HEK293 (cell line): ENCODE results near the gene SHROOM3.
A peak's percentile ranks its signal among the peaks of the same experiment; 100 is the strongest.

Experiments
- CTCF ChIA-PET: fragments of 350-600 bp; formaldehyde crosslinking; extraction: SDS; loops from one replicate; lab custom pipeline; 2021; ENCODE audit warnings: antibody characterized with exemption; lab: Yijun Ruan, JAX
- POLR2A ChIA-PET: fragments of 300-600 bp; formaldehyde crosslinking; extraction: SDS; loops from one replicate; lab custom pipeline; 2020; ENCODE audit warnings: antibody characterized with exemption, inconsistent platforms; lab: Yijun Ruan, JAX
- H3K27ac ChIP-seq: fragments of 200-500 bp; sonication (Bioruptor generic); 2 replicates; pipeline ENCODE4 v1.5.1; 2014; ENCODE audit warnings: low read depth, low read length, control low read depth, inconsistent platforms; ENCODE audit errors: extremely low read depth
- H3K36me3 ChIP-seq, 2 experiments: fragments of 200-500 bp in 1 of 2; sonication (Bioruptor generic) in 1 of 2; 1 replicate in 1 of 2; 2 replicates in 1 of 2; pipeline ENCODE4 v1.5.1; 2014 to 2017; ENCODE audit warnings: inconsistent platforms in 2 of 2, low read length in 2 of 2; ENCODE audit not compliant: control insufficient read depth in 2 of 2, insufficient read depth in 1 of 2
- H3K4me1 ChIP-seq: fragments of 200-500 bp; sonication (Bioruptor generic); 2 replicates; pipeline ENCODE4 v1.5.1; 2014; ENCODE audit warnings: mild to moderate bottlenecking, low read length, inconsistent platforms; ENCODE audit not compliant: control insufficient read depth, insufficient read depth
- H3K4me3 ChIP-seq: 2 replicates; pipeline ENCODE4 v1.5.1; 2011; ENCODE audit warnings: low read depth, mild to moderate bottlenecking, control low read depth, low read length, moderate library complexity
- H3K9me3 ChIP-seq: fragments of 200-500 bp; sonication (Bioruptor generic); 2 replicates; pipeline ENCODE4 v1.5.1; 2014; ENCODE audit warnings: low read depth, low read length, inconsistent platforms; ENCODE audit not compliant: control insufficient read depth, insufficient read depth
- FEZF1 ChIP-seq: fragments of 450-650 bp; formaldehyde crosslinking; IDR thresholded peaks from 2 replicates; pipeline ENCODE4 v1.5.1; 2016; ENCODE audit warnings: missing biosample characterization, missing genetic modification characterization
- KLF1 ChIP-seq: fragments of 450-650 bp; formaldehyde crosslinking; IDR thresholded peaks from 2 replicates; pipeline ENCODE4 v1.5.1; 2016; ENCODE audit warnings: missing biosample characterization, missing genetic modification characterization
- OVOL3 ChIP-seq: fragments of 450-650 bp; formaldehyde crosslinking; IDR thresholded peaks from 2 replicates; pipeline ENCODE4 v1.5.1; 2016; ENCODE audit warnings: missing biosample characterization, missing genetic modification characterization
- SETDB1 ChIP-seq: IDR thresholded peaks from one replicate; pipeline ENCODE4 v1.6.1; 2017; ENCODE audit warnings: mild to moderate bottlenecking, low read length, moderate library complexity, mixed read lengths; ENCODE audit not compliant: insufficient read length
- SP3 ChIP-seq: fragments of 450-650 bp; formaldehyde crosslinking; IDR thresholded peaks from 2 replicates; pipeline ENCODE4 v1.5.1; 2016; ENCODE audit warnings: missing biosample characterization, missing genetic modification characterization
- YY1 ChIP-seq: fragments of 450-650 bp; formaldehyde crosslinking; IDR thresholded peaks from 2 replicates; pipeline ENCODE4 v1.5.1; 2018; ENCODE audit warnings: missing biosample characterization, missing genetic modification characterization
- ZBTB21 ChIP-seq: fragments of 450-650 bp; formaldehyde crosslinking; IDR thresholded peaks from 2 replicates; pipeline ENCODE4 v1.5.1; 2017; ENCODE audit warnings: missing biosample characterization, missing genetic modification characterization
- ZFHX2 ChIP-seq: fragments of 450-650 bp; formaldehyde crosslinking; conservative IDR thresholded peaks from 2 replicates; pipeline ENCODE4 v1.5.1; 2016; ENCODE audit warnings: missing biosample characterization, missing genetic modification characterization
- ZFP3 ChIP-seq: fragments of 450-650 bp; formaldehyde crosslinking; IDR thresholded peaks from 2 replicates; pipeline ENCODE4 v1.5.1; 2016; ENCODE audit warnings: low read depth, missing biosample characterization, missing genetic modification characterization
- ZFP41 ChIP-seq: fragments of 450-650 bp; formaldehyde crosslinking; IDR thresholded peaks from 2 replicates; pipeline ENCODE4 v1.5.1; 2016; ENCODE audit warnings: missing biosample characterization, missing genetic modification characterization, borderline replicate concordance
- ZFP69B ChIP-seq: fragments of 450-650 bp; formaldehyde crosslinking; IDR thresholded peaks from 2 replicates; pipeline ENCODE4 v1.5.1; 2016; ENCODE audit warnings: missing biosample characterization, missing genetic modification characterization
- ZNF146 ChIP-seq: fragments of 450-650 bp; formaldehyde crosslinking; IDR thresholded peaks from 2 replicates; pipeline ENCODE4 v1.5.1; 2016; ENCODE audit warnings: missing biosample characterization, missing genetic modification characterization
- ZNF175 ChIP-seq: fragments of 450-650 bp; formaldehyde crosslinking; IDR thresholded peaks from 2 replicates; pipeline ENCODE4 v1.5.1; 2016; ENCODE audit warnings: missing biosample characterization, missing genetic modification characterization
- ZNF184 ChIP-seq: fragments of 450-650 bp; IDR thresholded peaks from 2 replicates; pipeline ENCODE4 v1.5.1; 2018; ENCODE audit warnings: missing biosample characterization, mild to moderate bottlenecking, missing genetic modification characterization
- ZNF248 ChIP-seq: fragments of 450-650 bp; formaldehyde crosslinking; IDR thresholded peaks from 2 replicates; pipeline ENCODE4 v1.5.1; 2017; ENCODE audit warnings: missing biosample characterization, missing genetic modification characterization
- ZNF416 ChIP-seq: fragments of 450-650 bp; formaldehyde crosslinking; IDR thresholded peaks from 2 replicates; pipeline ENCODE4 v1.5.1; 2016; ENCODE audit warnings: missing biosample characterization, missing genetic modification characterization
- ZNF423 ChIP-seq: fragments of 450-650 bp; formaldehyde crosslinking; IDR thresholded peaks from 2 replicates; pipeline ENCODE4 v1.5.1; 2016; ENCODE audit warnings: missing biosample characterization, missing genetic modification characterization
- ZNF48 ChIP-seq: fragments of 450-650 bp; formaldehyde crosslinking; IDR thresholded peaks from 2 replicates; pipeline ENCODE4 v1.5.1; 2016; ENCODE audit warnings: missing biosample characterization, missing genetic modification characterization
- ZNF596 ChIP-seq: fragments of 450-650 bp; IDR thresholded peaks from 2 replicates; pipeline ENCODE4 v1.5.0; 2018; ENCODE audit warnings: missing biosample characterization, mild to moderate bottlenecking, missing genetic modification characterization, moderate library complexity
- ZNF654 ChIP-seq: fragments of 450-650 bp; formaldehyde crosslinking; IDR thresholded peaks from 2 replicates; pipeline ENCODE4 v1.5.1; 2016; ENCODE audit warnings: low read depth, missing biosample characterization, missing genetic modification characterization
- ZNF707 ChIP-seq: fragments of 450-650 bp; formaldehyde crosslinking; IDR thresholded peaks from 2 replicates; pipeline ENCODE4 v1.5.1; 2016; ENCODE audit warnings: missing biosample characterization, missing genetic modification characterization
- ZNF747 ChIP-seq: fragments of 450-650 bp; formaldehyde crosslinking; IDR thresholded peaks from 2 replicates; pipeline ENCODE4 v1.5.1; 2016; ENCODE audit warnings: missing biosample characterization, missing genetic modification characterization
- ZSCAN16 ChIP-seq: fragments of 450-650 bp; formaldehyde crosslinking; IDR thresholded peaks from 2 replicates; pipeline ENCODE4 v1.5.1; 2016; ENCODE audit warnings: missing biosample characterization, missing genetic modification characterization
- ZSCAN30 ChIP-seq: fragments of 450-650 bp; IDR thresholded peaks from 2 replicates; pipeline ENCODE4 v1.5.1; 2018; ENCODE audit warnings: missing biosample characterization, mild to moderate bottlenecking, missing genetic modification characterization, moderate library complexity
- TF ChIP-seq, protein P1 (sequence below): fragments of 450-650 bp; formaldehyde crosslinking; IDR thresholded peaks from 2 replicates; pipeline ENCODE4 v1.5.1; 2016; ENCODE audit warnings: missing biosample characterization, missing genetic modification characterization
- TF ChIP-seq, protein P2 (sequence below): fragments of 450-650 bp; formaldehyde crosslinking; IDR thresholded peaks from 2 replicates; pipeline ENCODE4 v1.5.1; 2016; ENCODE audit warnings: missing biosample characterization, missing genetic modification characterization

SHROOM3 gene

DNA sequence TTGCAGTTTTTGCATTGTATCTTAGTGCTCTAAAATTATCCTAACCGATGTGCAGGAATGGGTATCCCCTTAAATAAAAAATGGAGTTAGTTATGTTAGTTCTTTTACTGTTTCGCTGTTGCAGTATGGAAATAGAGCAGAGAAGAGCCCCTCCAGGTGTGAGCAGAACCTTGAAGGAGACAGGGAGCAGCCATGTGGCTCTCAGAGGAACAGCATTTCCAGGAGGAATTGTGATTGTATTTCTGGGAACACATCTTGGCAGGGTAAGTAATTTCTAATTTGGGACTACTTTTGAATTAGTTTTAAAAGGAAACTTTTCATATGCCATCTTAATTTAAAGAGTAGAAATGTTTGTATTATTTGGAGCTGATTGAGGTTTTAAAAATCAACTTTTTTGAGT, 8.8 kb upstream of the SHROOM3 start:
- Histone ChIP-seq H3K9me3 (no peaks in the 10 kb centered on the region), H3K27ac (no peak overlapping the region), H3K4me1 (no peaks in the 10 kb centered on the region), H3K36me3 (no peaks in the 10 kb centered on the region), H3K4me3 (no peak overlapping the region)
- TF ChIP-seq ZNF48 (tag by site-specific recombination), result no peak
- no peak for TF ChIP-seq ZSCAN16 (tag by site-specific recombination)
- peak; percentile 15; the same call in 1 of the 2 replicates for TF ChIP-seq ZNF654
- TF ChIP-seq ZNF596 (tag by site-specific recombination), result no peak
- TF ChIP-seq ZNF416 (tag by site-specific recombination), result no peak
- no peak for TF ChIP-seq ZFP69B (tag by site-specific recombination)
- TF ChIP-seq KLF1, result no peak
- TF ChIP-seq YY1 (tag by site-specific recombination), result no peak
- TF ChIP-seq FEZF1 (tag by site-specific recombination), result no peak
- ChIA-PET POLR2A (interaction anchor here (0.6 kb wide), 1 partner anchor 16 kb away, joined by 4 read pairs; no protein-coding TSS in a partner anchor), CTCF (interaction anchor here (0.6 to 0.9 kb wide), 2 partner anchors 28 to 246 kb away, joined by 4 read pairs; no protein-coding TSS in a partner anchor)

- Histone ChIP-seq H3K4me1 (no peaks in the 10 kb centered on the region), H3K4me3 (no peak overlapping the region), H3K36me3 (no peaks in the 10 kb centered on the region), H3K27ac (no peak overlapping the region), H3K9me3 (no peaks in the 10 kb centered on the region)
- CTCF ChIA-PET, result interaction anchor here (0.6 to 7.7 kb wide), 5 partner anchors 8 to 300 kb away, joined by 3 to 133 read pairs (median 5); partner anchors contain the start of gene CCDC158
- TF ChIP-seq ZNF707 (tag by site-specific recombination), result no peak
- no peak for TF ChIP-seq ZNF184 (tag by site-specific recombination)
- no peak for TF ChIP-seq ZNF175 (tag by site-specific recombination)
- TF ChIP-seq, protein P1, sequence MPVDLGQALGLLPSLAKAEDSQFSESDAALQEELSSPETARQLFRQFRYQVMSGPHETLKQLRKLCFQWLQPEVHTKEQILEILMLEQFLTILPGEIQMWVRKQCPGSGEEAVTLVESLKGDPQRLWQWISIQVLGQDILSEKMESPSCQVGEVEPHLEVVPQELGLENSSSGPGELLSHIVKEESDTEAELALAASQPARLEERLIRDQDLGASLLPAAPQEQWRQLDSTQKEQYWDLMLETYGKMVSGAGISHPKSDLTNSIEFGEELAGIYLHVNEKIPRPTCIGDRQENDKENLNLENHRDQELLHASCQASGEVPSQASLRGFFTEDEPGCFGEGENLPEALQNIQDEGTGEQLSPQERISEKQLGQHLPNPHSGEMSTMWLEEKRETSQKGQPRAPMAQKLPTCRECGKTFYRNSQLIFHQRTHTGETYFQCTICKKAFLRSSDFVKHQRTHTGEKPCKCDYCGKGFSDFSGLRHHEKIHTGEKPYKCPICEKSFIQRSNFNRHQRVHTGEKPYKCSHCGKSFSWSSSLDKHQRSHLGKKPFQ (tag by site-specific recombination), result no peak
- TF ChIP-seq ZNF423 (tag by site-specific recombination), result no peak
- TF ChIP-seq OVOL3 (tag by site-specific recombination), result no peak
- no peak for TF ChIP-seq ZNF248 (tag by site-specific recombination)
- TF ChIP-seq, protein P2, sequence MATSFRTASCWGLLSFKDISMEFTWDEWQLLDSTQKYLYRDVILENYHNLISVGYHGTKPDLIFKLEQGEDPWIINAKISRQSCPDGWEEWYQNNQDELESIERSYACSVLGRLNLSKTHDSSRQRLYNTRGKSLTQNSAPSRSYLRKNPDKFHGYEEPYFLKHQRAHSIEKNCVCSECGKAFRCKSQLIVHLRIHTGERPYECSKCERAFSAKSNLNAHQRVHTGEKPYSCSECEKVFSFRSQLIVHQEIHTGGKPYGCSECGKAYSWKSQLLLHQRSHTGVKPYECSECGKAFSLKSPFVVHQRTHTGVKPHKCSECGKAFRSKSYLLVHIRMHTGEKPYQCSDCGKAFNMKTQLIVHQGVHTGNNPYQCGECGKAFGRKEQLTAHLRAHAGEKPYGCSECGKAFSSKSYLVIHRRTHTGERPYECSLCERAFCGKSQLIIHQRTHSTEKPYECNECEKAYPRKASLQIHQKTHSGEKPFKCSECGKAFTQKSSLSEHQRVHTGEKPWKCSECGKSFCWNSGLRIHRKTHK (tag by site-specific recombination), result no peak
- TF ChIP-seq ZBTB21 (tag by site-specific recombination), result no peak
- no peak for TF ChIP-seq ZNF747 (tag by site-specific recombination)
- TF ChIP-seq ZFHX2, result no peak
- no peak for TF ChIP-seq ZFP3 (tag by site-specific recombination)
- TF ChIP-seq SP3 (tag by site-specific recombination), result no peak
- no peak for TF ChIP-seq ZNF146 (tag by site-specific recombination)
- no peak for TF ChIP-seq ZSCAN30 (tag by site-specific recombination)
- TF ChIP-seq ZFP41 (tag by site-specific recombination), result no peak
- no peak for TF ChIP-seq SETDB1
- POLR2A ChIA-PET, result no interaction called here
Observed at GRCh38 chr4:76429636-76430035, 5.4 kb upstream of the SHROOM3 start.
